ENCODE results near the gene SQSTM1. TPM values are rescaled to one million over a fixed set of nuclear protein-coding genes. Genes with fewer than 3 reads are reported as not detected.

SQSTM1 gene
- total and polyA plus RNA-seq, 4 donors, result 127 to 330 (median 256) TPM

GRCh38 chr5:179796877-179797608 lies 23.7 kb upstream of the SQSTM1 start:
- H3K27me3 ChIP-seq (ENCODE audit: control insufficient read depth in 4 of 4, insufficient read depth in 4 of 4, low read length in 3 of 4), result no peaks in the 10 kb centered on the region
- TF ChIP-seq RAD21 (IDR thresholded peaks at IDR 0.05) (no peak), RXRA (IDR thresholded peaks at IDR 0.05) (no peak), FOXA1 (IDR thresholded peaks at IDR 0.05) (peak; percentile 3)
- H3K27ac ChIP-seq (ENCODE audit: low read depth in 1 of 2, low read length in 2 of 2), result peak overlapping the region; percentile 58 to 79
- H3K9me3 ChIP-seq (ENCODE audit: control insufficient read depth in 4 of 4, low read length in 3 of 4), result no peaks in the 10 kb centered on the region
- H3K36me3 ChIP-seq (ENCODE audit: control insufficient read depth in 4 of 4, insufficient read depth in 3 of 4, low read depth in 1 of 4, low read length in 3 of 4), result peaks cover 19 to 31% (median 25%) of the 10 kb centered on the region in 4 donors
- no peak for DNase-seq (ENCODE audit: low spot score)
- WGBS, result 84% methylated on average over 21 of the region's 21 CpGs
- H3K9ac ChIP-seq (ENCODE audit: low read depth in 1 of 2, low read length in 2 of 2), result no peak overlapping the region
- H3K4me3 ChIP-seq (ENCODE audit: low read depth in 1 of 3, low read length in 3 of 3), result no peak overlapping the region
- peaks cover 2 to 54% (median 34%) of the 10 kb centered on the region in 4 donors for H3K4me1 ChIP-seq (ENCODE audit: control insufficient read depth in 4 of 4, insufficient read depth in 4 of 4, low read length in 3 of 4)

- DNase-seq (ENCODE audit: low spot score), result no peak
- Histone ChIP-seq H3K27ac (ENCODE audit: low read depth in 1 of 2, low read length in 2 of 2) (no peak overlapping the region), H3K9me3 (ENCODE audit: control insufficient read depth in 4 of 4, low read length in 3 of 4) (no peaks in the 10 kb centered on the region), H3K4me3 (ENCODE audit: low read depth in 1 of 3, low read length in 3 of 3) (no peak overlapping the region), H3K27me3 (ENCODE audit: control insufficient read depth in 4 of 4, insufficient read depth in 4 of 4, low read length in 3 of 4) (no peaks in the 10 kb centered on the region), H3K36me3 (ENCODE audit: control insufficient read depth in 4 of 4, insufficient read depth in 3 of 4, low read depth in 1 of 4, low read length in 3 of 4) (peaks cover 19 to 31% (median 25%) of the 10 kb centered on the region in 4 donors), H3K9ac (ENCODE audit: low read depth in 1 of 2, low read length in 2 of 2) (no peak overlapping the region), H3K4me1 (ENCODE audit: control insufficient read depth in 4 of 4, insufficient read depth in 4 of 4, low read length in 3 of 4) (peaks cover 7 to 56% (median 35%) of the 10 kb centered on the region in 4 donors)
- no peak for TF ChIP-seq REST (IDR thresholded peaks at IDR 0.05)
- TF ChIP-seq FOXA2 (IDR thresholded peaks at IDR 0.05), result no peak
- no peak for TF ChIP-seq EGR1 (IDR thresholded peaks at IDR 0.05; ENCODE audit: low read depth in 2 of 2)
- no peak for TF ChIP-seq ATF3 (IDR thresholded peaks at IDR 0.05)
- no peak for TF ChIP-seq FOXA1 (IDR thresholded peaks at IDR 0.05)
- TF ChIP-seq RXRA (IDR thresholded peaks at IDR 0.05), result no peak
- TF ChIP-seq HNF4A (conservative IDR thresholded peaks at IDR 0.05), result no peak
- TF ChIP-seq NR2F2 (IDR thresholded peaks at IDR 0.05), result no peak
- no peak for TF ChIP-seq RAD21 (IDR thresholded peaks at IDR 0.05)
- TF ChIP-seq MAX (IDR thresholded peaks at IDR 0.05), result no peak
- TF ChIP-seq TAF1 (conservative IDR thresholded peaks at IDR 0.05), result no peak
- 96% methylated on average over 30 of the region's 30 CpGs for WGBS
These were observed 23.0 kb upstream of the SQSTM1 start for GRCh38 chr5:179797741-179798140.

- Histone ChIP-seq H3K27me3 (ENCODE audit: control insufficient read depth in 4 of 4, insufficient read depth in 4 of 4, low read length in 3 of 4) (no peaks in the 10 kb centered on the region), H3K4me1 (ENCODE audit: control insufficient read depth in 4 of 4, insufficient read depth in 4 of 4, low read length in 3 of 4) (peaks cover 10 to 57% (median 34%) of the 10 kb centered on the region in 4 donors), H3K4me3 (ENCODE audit: low read depth in 1 of 3, low read length in 3 of 3) (no peak overlapping the region), H3K36me3 (ENCODE audit: control insufficient read depth in 4 of 4, insufficient read depth in 3 of 4, low read depth in 1 of 4, low read length in 3 of 4) (peaks cover 19 to 31% (median 25%) of the 10 kb centered on the region in 4 donors), H3K27ac (ENCODE audit: low read depth in 1 of 2, low read length in 2 of 2) (no peak overlapping the region), H3K9me3 (ENCODE audit: control insufficient read depth in 4 of 4, low read length in 3 of 4) (no peaks in the 10 kb centered on the region), H3K9ac (ENCODE audit: low read depth in 1 of 2, low read length in 2 of 2) (no peak overlapping the region)
- no peak for DNase-seq (ENCODE audit: low spot score)
- WGBS, result 94% methylated on average over 23 of the region's 23 CpGs
- TF ChIP-seq SP1 (IDR thresholded peaks at IDR 0.05), result no peak
- no peak for TF ChIP-seq HNF4G (IDR thresholded peaks at IDR 0.05)
- TF ChIP-seq REST (IDR thresholded peaks at IDR 0.05), result no peak
- no peak for TF ChIP-seq YY1 (IDR thresholded peaks at IDR 0.05)
- TF ChIP-seq FOXA2 (IDR thresholded peaks at IDR 0.05), result no peak
- TF ChIP-seq ATF3 (IDR thresholded peaks at IDR 0.05), result no peak
- no peak for TF ChIP-seq ZBTB33 (IDR thresholded peaks at IDR 0.05)
- TF ChIP-seq NR2F2 (IDR thresholded peaks at IDR 0.05), result no peak
These were observed 22.4 kb upstream of the SQSTM1 start for GRCh38 chr5:179798144-179798770.

All from liver (tissue), 9 donors.